Small intestine (tissue), 7 donors: ENCODE measurements around the gene ERC2. TPM values are rescaled to one million over a fixed set of nuclear protein-coding genes. Genes with fewer than 3 reads are reported as not detected.

ENCODE experiments used
- DNase-seq, 2 donors: peaks; one replicate each; pipeline versions ENCODE4 v3.0.0 to v3.0.0-alpha.2; 2013
- FAIRE-seq: peaks from 2 replicates; lab custom pipeline; 2012; peaks lifted over from hg19 to GRCh38; lab: Jason Lieb, UNC
- H3K27ac ChIP-seq, 3 donors: one replicate each; pipeline ENCODE4 v1.5.1; 2013; ENCODE audit warnings: low read length in 2 of 3, mild to moderate bottlenecking in 2 of 3, control low read depth in 1 of 3, inconsistent platforms in 1 of 3, low read depth in 1 of 3, moderate library complexity in 1 of 3
- H3K27me3 ChIP-seq, 3 donors: one replicate each; pipeline ENCODE4 v1.6.1; 2013; ENCODE audit warnings: low read length in 3 of 3, inconsistent platforms in 1 of 3; ENCODE audit not compliant: control insufficient read depth in 3 of 3, insufficient read depth in 3 of 3
- H3K36me3 ChIP-seq, 3 donors: one replicate each; pipeline ENCODE4 v1.6.1; 2013; ENCODE audit warnings: low read length in 3 of 3, inconsistent platforms in 1 of 3, low read depth in 1 of 3, mild to moderate bottlenecking in 1 of 3, moderate library complexity in 1 of 3; ENCODE audit not compliant: control insufficient read depth in 3 of 3, insufficient read depth in 2 of 3
- H3K4me1 ChIP-seq, 3 donors: one replicate each; pipeline ENCODE4 v1.6.1; 2013; ENCODE audit warnings: low read length in 2 of 3, inconsistent platforms in 1 of 3, low read depth in 1 of 3, mild to moderate bottlenecking in 1 of 3, moderate library complexity in 1 of 3; ENCODE audit not compliant: control insufficient read depth in 3 of 3, insufficient read depth in 2 of 3
- H3K4me3 ChIP-seq, 3 donors: one replicate each; pipeline ENCODE4 v1.5.1; 2013; ENCODE audit warnings: low read length in 3 of 3, control low read depth in 1 of 3, inconsistent platforms in 1 of 3, low read depth in 1 of 3, mild to moderate bottlenecking in 1 of 3, moderate library complexity in 1 of 3
- H3K9me3 ChIP-seq, 2 donors: one replicate each; pipeline ENCODE4 v1.6.1; 2013; ENCODE audit warnings: low read depth in 1 of 2, low read length in 1 of 2; ENCODE audit not compliant: control insufficient read depth in 2 of 2, insufficient read depth in 1 of 2
- WGBS, 3 donors: extraction: QIAGEN DNeasy Blood & Tissue Kit; methylation state at CpG; one replicate each; pipeline ENCODE4 v1.1.7; 2013; 5-methylcytosine and 5-hydroxymethylcytosine counted together
- polyA plus RNA-seq, 4 donors: library from polyadenylated mRNA; stranded (reverse) in 3 of 4; unstranded in 1 of 4; fragments of 200-250 nt in 3 of 4; fragments of 120-200 nt in 1 of 4; gene quantifications; one replicate each; pipeline versions ENCODE4 v1.2.1 to v1.2.3, GENCODE V29; 2013
- donor health status: healthy with polysubstance abuse.
- donor health status: control.
- donor health status: control.
- donor health status: Bipolar disorder and iron deficiency.
- donor health status: healthy.

ERC2 gene
- polyA plus RNA-seq, 4 donors: 0.73 to 2.0 TPM; not detected in 2

DNA sequence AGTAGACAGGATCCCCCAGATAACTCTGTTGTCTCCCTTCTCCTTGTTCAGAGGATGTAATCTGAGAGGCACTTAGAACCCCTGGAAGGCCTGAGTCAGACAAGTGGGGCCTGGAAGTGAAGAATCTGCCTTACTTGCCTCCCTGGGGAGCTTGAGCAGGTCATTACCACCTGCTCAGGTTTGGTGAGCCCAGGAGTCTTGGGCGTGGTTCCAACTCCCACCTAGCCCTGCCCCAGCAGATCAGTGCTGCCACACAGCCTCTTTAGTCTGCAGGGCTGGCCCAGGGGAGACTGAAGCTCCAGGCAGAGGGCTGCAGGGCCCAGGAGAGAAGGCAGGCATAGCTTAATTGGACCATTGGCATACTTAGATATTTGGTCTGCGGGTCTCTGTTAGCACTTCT, 230.0 kb downstream of the ERC2 start:
- Histone ChIP-seq H3K9me3 (no peaks in the 10 kb centered on the region), H3K36me3 (no peaks in the 10 kb centered on the region), H3K27ac (no peak overlapping the region), H3K4me3 (no peak overlapping the region), H3K4me1 (no peaks in the 10 kb centered on the region), H3K27me3 (no peaks in the 10 kb centered on the region)
- no peak for DNase-seq
- 57 to 77% (median 59%) methylated on average over 2 of the region's 2 CpGs for WGBS, 3 donors
- no peak for FAIRE-seq

- Histone ChIP-seq H3K27ac (no peak overlapping the region), H3K4me3 (no peak overlapping the region), H3K4me1 (no peaks in the 10 kb centered on the region), H3K9me3 (no peaks in the 10 kb centered on the region), H3K36me3 (no peaks in the 10 kb centered on the region), H3K27me3 (no peaks in the 10 kb centered on the region)
- 81 to 89% (median 88%) methylated on average over 3 of the region's 3 CpGs for WGBS, 3 donors
- FAIRE-seq (no peak), DNase-seq (no peak)
Observed at GRCh38 chr3:56233742-56234141, 234.5 kb downstream of the ERC2 start.

- Histone ChIP-seq H3K9me3 (no peaks in the 10 kb centered on the region), H3K4me1 (no peaks in the 10 kb centered on the region), H3K27me3 (no peaks in the 10 kb centered on the region), H3K27ac (no peak overlapping the region), H3K4me3 (no peak overlapping the region), H3K36me3 (no peaks in the 10 kb centered on the region)
- FAIRE-seq: no peak
- DNase-seq: peak in 1 of 2 donors; percentile 52
- WGBS, 3 donors: 22 to 56% (median 24%) methylated on average over 1 of the region's 1 CpG
Observed at GRCh38 chr3:56229311-56229710, 239.0 kb downstream of the ERC2 start.

DNA sequence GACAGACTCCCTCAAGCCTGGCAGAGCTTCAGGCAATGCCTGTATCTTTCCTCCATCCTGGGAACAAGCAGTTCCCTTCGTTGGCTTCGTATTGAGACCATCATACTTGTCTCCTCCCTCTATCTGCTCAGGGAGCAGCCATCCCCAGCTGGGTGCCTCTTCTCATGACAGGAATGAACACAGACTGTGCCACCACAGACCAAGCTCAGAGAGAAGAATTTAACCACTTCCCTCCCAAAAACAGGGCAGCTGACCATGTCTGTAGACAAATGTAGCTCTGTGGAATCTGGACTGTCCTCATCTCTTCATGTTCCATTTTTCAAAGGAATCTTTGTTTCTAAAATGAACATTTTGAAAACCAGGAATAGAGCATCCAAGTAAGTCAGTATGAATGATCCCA, 245.4 kb downstream of the ERC2 start:
- Histone ChIP-seq H3K9me3 (no peaks in the 10 kb centered on the region), H3K36me3 (no peaks in the 10 kb centered on the region), H3K27me3 (no peaks in the 10 kb centered on the region), H3K27ac (no peak overlapping the region), H3K4me3 (no peak overlapping the region), H3K4me1 (no peaks in the 10 kb centered on the region)
- 69 to 77% (median 71%) methylated on average over 2 of the region's 2 CpGs for WGBS, 3 donors
- FAIRE-seq (no peak), DNase-seq (no peak)

DNA sequence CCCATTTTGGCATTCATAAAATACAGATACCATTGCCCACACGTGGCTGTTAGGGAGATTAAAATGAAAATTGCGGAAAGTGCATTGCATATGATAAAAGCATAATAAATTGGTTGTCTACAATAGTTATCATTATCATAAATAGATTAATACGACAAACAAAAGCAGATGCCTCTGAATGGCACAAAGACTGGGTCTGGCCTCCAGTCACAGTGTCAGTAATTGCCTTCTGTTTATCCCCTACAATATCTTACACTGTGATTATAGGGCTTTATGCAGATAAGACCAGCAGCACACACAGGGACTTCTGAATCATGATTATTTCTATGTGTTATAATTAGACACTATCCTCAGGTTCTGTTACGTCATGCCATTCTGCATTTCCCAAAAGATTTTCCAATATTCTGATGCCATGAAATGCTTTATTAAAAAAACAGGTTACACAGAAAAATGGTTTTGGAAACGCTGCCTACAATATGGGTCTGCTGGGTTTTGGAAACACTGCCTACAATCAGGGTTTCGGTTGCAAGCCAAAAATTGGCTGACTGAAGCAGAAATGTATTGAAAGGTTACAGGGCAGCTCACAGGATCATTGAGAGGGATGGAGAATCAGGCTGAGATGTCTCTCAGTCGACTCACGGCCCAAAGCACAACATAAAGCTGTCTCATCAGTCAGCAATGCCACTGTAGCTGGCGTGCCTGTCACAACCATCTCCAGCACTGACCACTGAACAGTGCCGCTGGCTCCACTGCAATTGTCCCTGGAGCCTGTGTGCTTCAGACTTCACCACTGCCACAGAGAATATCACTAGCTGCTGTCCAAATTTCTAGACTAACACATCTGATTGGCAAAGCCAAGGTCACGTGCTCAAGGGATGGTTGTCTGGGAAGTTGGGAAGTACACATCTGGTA, 248.1 kb downstream of the ERC2 start:
- no peaks in the 10 kb centered on the region for H3K4me1 ChIP-seq
- H3K36me3 ChIP-seq: no peaks in the 10 kb centered on the region
- DNase-seq: no peak
- 49 to 70% (median 50%) methylated on average over 11 of the region's 11 CpGs for WGBS, 3 donors
- no peaks in the 10 kb centered on the region for H3K9me3 ChIP-seq
- no peak overlapping the region for H3K27ac ChIP-seq
- no peak overlapping the region for H3K4me3 ChIP-seq
- no peak for FAIRE-seq
- H3K27me3 ChIP-seq: no peaks in the 10 kb centered on the region

GRCh38 chr3:56209982-56210751, 258.1 kb downstream of the ERC2 start:
- Histone ChIP-seq H3K27me3 (no peaks in the 10 kb centered on the region), H3K9me3 (peaks cover 0 to 6% of the 10 kb centered on the region in 2 donors), H3K4me1 (no peaks in the 10 kb centered on the region), H3K27ac (no peak overlapping the region), H3K36me3 (no peaks in the 10 kb centered on the region), H3K4me3 (no peak overlapping the region)
- no peak for FAIRE-seq
- 73 to 77% (median 77%) methylated on average over 2 of the region's 2 CpGs for WGBS, 3 donors
- no peak for DNase-seq

- DNase-seq (no peak), FAIRE-seq (no peak)
- Histone ChIP-seq H3K4me1 (no peaks in the 10 kb centered on the region), H3K9me3 (peaks cover 0 to 2% of the 10 kb centered on the region in 2 donors), H3K4me3 (no peak overlapping the region), H3K36me3 (no peaks in the 10 kb centered on the region), H3K27me3 (no peaks in the 10 kb centered on the region), H3K27ac (no peak overlapping the region)
- 79 to 89% (median 84%) methylated on average over 4 of the region's 4 CpGs for WGBS, 3 donors
Observed at GRCh38 chr3:56207922-56208321, 260.3 kb downstream of the ERC2 start.

- Histone ChIP-seq H3K4me1 (no peaks in the 10 kb centered on the region), H3K36me3 (no peaks in the 10 kb centered on the region), H3K4me3 (no peak overlapping the region), H3K27ac (no peak overlapping the region), H3K27me3 (no peaks in the 10 kb centered on the region), H3K9me3 (no peaks in the 10 kb centered on the region)
- no peak for DNase-seq
- no peak for FAIRE-seq
- 47 to 67% (median 60%) methylated on average over 3 of the region's 3 CpGs for WGBS, 3 donors
Observed at GRCh38 chr3:56205406-56205805, 262.9 kb downstream of the ERC2 start.
